GM19468 (cell line): ENCODE measurements around the gene COMMD7.

Source experiments
- ATAC-seq: cut with Tn5 transposase; IDR thresholded peaks from one replicate; pipeline ENCODE4 v1.9.1; 2021; ENCODE audit warnings: mild to moderate bottlenecking, moderate library complexity, moderate number of reproducible peaks; ENCODE audit not compliant: unreplicated experiment; ENCODE audit errors: extremely low read depth

Gene COMMD7

GRCh38 chr20:32743237-32744112 lies at the start of gene COMMD7:
Gene COMMD7, minus strand, starts transcription at chr20:32743467. Its CDS starts 76 bp downstream, at chr20:32743391.
- ATAC-seq: no peak

- no peak for ATAC-seq
Measured at GRCh38 chr20:32792731-32793458, 49.6 kb upstream of the COMMD7 start.

- ATAC-seq: no peak
Measured at GRCh38 chr20:32792316-32792715, 49.0 kb upstream of the COMMD7 start.

- no peak for ATAC-seq
Measured at GRCh38 chr20:32790751-32791057, 47.4 kb upstream of the COMMD7 start.

- no peak for ATAC-seq
Measured at GRCh38 chr20:32789896-32790750, 46.9 kb upstream of the COMMD7 start.

DNA sequence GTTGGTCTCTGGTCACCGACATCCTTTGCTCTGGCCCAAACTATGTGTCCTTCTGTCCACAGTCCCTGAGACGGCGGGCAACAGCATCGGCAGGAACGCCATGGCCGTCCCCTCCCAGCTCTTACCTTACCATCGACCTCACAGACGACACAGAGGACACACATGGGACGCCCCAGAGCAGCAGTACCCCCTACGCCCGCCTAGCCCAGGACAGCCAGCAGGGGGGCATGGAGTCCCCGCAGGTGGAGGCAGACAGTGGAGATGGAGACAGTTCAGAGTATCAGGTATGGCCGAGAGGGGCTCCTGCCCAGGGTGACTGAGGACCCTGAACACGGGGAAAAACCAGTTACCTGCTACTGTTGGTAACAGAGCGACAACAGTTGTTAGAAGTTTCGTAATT lies 43.9 kb upstream of the COMMD7 start:
- ATAC-seq: no peak

GRCh38 chr20:32786059-32786760 lies 42.9 kb upstream of the COMMD7 start:
- no peak for ATAC-seq

DNA sequence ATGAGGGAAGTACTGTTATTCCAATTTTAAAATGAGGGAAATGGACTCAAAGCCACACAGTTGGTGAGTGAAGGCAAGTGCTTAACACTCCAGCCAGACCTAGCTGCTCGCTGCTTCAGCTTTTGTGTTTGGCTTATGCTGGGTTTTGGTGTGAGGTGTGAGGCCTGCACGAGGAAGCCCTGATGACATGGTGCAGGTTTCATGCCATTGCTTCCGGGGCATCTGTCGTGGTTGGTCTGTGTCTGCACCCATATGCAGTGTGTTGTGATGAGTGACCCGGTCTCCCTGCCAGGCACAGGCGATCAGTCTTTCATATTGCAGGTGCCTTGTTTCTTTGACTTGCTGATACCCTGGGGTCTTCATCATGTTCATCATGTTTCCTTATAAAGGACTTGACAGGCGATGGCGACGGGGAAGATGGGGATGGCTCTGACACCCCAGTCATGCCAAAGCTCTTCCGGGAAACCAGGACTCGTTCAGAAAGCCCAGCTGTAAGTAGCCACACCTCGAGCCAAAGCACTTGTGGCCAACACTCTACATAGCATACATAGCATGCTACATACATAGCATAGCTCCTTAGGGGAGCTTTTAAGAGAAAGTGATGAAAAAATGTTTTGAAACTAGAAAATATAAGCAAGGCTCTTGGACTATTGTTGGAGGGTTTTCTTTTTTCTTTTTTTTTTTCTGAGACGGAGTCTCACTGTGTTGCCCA lies 41.3 kb upstream of the COMMD7 start:
- no peak for ATAC-seq

DNA sequence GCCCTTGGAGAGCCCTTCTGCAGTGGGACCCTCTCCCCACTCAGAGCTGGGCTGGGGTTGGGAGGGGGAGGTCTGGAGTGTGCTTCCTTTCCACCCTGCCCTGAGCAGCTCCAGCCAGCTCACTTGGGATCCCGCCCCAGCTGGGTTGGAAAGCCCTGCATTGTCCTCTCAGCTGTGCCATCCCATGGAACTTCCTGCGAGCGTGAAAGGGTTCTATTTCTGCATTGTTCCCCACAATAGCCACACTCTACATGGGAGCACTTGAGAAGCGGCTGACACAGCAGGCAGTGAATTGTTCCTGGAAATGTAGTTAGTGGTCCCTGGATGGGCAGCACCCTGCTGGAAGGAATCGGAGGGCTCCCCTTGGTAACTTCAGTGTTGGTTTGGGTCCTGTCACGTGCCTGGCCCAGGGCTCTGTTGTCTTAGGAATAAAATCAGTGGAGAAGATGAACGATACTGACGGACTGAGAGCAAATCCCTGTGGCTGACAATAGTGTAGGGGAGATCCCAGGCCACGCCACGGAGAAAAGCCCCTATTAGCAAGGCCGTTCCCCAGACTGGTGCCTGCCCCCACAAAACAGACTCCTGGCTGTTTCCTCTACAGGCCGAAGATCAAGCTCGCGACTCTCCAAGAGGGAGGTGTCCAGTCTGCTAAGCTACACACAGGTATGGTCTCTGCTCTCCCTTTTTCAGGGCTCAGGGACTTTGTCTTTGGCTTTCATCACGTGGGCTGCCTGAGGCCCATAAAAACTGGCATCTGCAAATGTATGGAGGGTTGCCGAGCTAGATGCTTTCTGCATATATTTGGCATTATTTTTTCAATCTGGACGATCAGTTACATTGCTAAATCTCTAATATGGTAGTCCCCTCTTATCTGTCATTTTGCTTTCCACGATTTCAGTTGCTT lies 37.7 kb upstream of the COMMD7 start:
- ATAC-seq: no peak

- no peak for ATAC-seq
Measured at GRCh38 chr20:32780278-32780677, 37.0 kb upstream of the COMMD7 start.

GRCh38 chr20:32779500-32780211 lies 36.4 kb upstream of the COMMD7 start:
- no peak for ATAC-seq

DNA sequence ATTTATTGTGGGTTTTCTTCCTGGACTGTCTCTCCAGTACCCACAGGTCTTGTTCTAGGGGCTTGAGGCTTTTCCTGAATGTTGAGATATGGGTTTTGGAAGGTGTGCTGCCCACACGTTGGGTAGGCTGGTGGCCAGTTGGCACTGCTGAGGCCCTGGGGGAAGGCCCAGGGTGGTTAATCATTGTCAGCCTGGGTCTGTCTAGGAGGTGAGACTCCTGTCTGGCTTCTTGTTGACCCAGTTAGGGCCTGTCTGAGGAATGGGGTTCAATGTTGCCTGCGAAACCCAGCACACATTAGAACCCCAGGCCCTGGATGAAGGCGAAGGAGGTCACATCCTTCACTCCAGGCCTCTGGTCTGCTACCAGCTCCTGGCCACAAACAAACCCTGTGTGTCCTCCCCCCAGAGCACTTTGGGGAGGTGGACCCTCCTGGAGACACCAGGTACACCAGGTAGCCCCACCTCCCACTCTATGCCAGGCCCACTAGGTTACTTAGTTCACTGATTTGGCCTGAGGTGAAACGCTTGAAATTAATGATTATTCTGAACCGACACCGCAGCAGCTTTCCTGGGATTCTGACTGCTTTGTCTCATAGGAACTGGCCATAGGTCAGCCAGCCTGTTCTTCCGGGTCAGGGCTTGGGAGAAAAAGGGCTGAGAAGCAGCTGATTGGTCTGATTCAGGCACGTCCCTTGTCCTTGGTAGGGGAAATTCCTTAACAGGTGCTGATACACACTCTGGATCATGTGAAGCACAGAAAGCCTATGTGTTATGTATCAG lies 34.1 kb upstream of the COMMD7 start:
- ATAC-seq: no peak

DNA sequence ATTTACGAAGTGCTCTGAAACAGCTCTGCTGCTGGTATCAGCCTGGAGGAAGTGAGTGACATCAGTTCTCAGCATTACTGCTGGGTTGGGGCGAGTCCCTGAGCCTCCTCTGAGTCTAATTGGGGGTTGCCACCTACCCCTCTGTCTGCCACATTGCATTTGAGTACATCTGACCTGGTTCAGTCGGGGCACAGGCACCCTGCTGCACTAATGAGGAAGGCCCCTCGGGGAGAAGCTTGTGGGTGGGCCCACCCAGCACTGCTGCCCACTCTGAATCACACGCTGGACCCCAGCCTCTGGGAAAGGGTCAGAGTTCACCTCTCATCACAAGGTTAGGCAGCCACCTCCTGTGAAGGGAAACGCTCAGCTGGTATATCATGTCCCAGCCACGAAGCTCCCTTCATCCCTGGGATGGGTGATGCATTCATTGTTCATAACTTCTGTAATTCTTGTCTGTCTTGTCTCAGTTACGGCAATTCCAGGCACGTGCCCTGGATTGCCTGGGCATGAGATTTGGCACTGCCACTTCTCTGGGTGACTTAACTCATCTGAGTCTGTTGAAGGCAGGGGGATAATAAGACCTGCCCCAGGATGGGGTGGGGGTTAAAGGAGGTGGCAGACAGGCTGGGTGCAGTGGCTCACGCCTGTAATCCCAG lies 32.2 kb upstream of the COMMD7 start:
- ATAC-seq: no peak

DNA sequence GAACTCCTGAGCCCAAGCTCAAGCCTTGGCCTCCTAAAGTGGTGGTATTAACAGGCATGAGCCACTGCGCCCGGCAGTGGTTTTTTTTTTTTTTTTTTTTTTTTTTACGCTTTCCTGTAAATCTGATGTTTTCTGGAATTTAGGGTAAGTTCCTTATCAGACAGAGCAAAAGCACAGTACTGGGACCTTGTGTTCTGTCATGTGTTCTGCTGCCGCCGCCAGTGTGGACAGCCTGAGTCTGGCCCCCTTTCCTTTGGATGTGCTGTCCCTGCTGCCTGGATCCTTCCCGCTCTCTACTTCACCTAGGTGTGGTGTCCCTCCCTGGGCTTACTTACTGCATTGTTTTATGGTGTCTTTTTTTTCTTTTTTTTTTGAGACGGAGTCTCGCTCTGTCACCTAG lies 30.6 kb upstream of the COMMD7 start:
- no peak for ATAC-seq

DNA sequence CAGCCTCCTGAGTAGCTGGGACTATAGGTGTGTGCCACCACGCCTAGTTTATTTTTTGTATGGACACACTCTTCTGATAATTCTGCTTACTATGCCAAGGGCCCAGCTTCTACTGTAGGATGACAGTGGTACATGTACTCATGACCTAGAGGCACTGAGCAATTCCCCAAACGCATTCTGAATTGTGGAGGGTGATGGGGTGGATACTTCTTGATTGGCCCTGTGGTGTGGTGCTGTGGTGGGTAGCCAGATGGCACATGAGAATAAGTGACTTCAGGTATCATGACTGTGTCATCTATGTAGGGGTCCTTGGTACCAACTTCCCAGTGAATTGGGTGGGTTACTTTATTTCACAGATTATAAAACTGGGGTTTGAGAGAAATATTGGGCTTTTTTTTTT lies 30.0 kb upstream of the COMMD7 start:
- no peak for ATAC-seq

DNA sequence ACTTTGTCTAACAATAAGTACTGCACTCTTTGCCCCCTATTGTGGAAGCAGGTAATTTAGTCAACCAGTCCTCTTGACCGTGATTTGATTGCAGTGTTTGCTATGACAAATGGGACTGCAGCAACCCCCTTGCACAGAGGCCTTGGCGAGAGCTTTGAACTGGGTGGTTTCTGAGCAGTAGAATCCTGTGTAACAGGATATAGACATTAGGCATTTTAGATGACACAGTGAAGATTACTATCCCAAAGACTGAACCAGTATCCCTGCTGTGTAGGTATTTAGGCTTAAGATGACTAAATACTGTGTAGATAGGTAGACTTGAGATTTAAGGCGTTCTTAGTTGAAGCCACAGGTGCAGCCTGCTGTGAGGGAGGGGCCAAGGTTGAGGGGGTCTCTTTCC lies 28.8 kb upstream of the COMMD7 start:
- no peak for ATAC-seq
